Left renal cortex interstitium (tissue), 4 donors: Measurements from ENCODE around the gene REL. TPM values are rescaled to one million over a fixed set of nuclear protein-coding genes. Genes with fewer than 3 reads are reported as not detected.
"Not testable (repeated sequence)": the region's sequence is repeated elsewhere in the genome, so short reads cannot be mapped to it uniquely, and the experiment has no call there.

Experiments
- DNase-seq, 4 donors: peaks; one replicate each; pipeline ENCODE4 v3.0.0-alpha.2; 2013; ENCODE audit warnings: low read depth in 4 of 4, low spot score in 2 of 4, missing footprints in 1 of 4
- polyA plus RNA-seq, 4 donors: library from polyadenylated mRNA; unstranded; fragments of 120-200 nt; gene quantifications; one replicate each; pipeline ENCODE4 v1.2.1, GENCODE V29; 2013; ENCODE audit not compliant: insufficient read length in 4 of 4

The REL gene
- polyA plus RNA-seq, 4 donors: 6.0 to 9.3 (median 8.0) TPM

DNA sequence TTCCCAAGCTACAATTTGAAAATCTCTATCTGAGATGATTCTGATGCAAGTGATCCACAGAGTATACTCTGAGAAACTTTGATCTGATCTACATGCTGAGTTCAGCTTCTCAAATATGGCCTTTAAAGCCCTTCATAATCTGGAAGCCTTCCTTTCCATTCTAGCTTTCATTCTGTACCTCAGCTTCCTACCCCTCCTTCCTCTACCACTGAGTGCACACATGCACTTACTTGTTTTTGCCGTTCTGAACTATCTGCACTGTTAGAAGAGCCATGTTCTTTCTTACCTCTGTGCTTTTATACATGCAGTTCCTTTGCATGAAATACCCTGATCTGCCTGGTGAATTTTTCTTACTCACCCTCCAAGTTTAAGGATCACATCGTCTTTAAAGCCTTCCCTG is 25.0 kb downstream of the REL start:
- DNase-seq: no peak

GRCh38 chr2:60907329-60907728 is 26.0 kb downstream of the REL start:
- no peak for DNase-seq

DNA sequence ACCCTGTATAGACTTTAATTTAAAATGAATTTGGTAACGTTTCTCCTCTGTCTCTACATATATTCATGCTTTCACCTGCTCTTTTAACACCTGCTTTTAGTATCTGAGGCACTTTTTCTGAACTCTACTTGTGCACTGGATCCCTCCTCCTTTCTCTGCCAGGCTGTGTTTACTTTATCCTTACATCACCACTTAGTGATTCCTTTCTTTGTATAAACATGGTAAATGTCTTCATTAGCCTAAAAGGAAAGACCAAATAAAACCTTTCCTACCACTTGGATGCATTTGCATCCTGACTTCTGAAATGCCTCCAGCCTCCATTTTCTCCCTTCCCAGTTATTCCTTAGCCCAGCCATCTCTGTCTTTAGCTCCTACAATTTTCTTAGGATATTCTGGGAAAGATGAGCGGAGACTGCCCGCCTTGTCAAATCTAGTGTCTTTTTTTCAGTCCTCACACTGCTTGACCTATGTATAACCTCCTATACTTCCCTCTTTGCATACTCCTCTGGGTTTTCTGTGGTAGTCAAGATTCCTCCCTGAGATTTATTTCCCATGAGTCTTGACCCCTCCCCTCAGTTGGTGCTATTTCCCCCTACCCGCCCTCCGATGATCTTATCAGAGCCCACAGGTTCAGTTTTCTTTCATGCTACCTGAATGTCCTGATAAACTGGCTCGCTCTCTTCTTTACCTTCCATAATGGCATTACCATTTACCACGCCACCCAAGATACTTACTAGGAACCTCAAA is 44.8 kb downstream of the REL start:
- DNase-seq: no peak

DNA sequence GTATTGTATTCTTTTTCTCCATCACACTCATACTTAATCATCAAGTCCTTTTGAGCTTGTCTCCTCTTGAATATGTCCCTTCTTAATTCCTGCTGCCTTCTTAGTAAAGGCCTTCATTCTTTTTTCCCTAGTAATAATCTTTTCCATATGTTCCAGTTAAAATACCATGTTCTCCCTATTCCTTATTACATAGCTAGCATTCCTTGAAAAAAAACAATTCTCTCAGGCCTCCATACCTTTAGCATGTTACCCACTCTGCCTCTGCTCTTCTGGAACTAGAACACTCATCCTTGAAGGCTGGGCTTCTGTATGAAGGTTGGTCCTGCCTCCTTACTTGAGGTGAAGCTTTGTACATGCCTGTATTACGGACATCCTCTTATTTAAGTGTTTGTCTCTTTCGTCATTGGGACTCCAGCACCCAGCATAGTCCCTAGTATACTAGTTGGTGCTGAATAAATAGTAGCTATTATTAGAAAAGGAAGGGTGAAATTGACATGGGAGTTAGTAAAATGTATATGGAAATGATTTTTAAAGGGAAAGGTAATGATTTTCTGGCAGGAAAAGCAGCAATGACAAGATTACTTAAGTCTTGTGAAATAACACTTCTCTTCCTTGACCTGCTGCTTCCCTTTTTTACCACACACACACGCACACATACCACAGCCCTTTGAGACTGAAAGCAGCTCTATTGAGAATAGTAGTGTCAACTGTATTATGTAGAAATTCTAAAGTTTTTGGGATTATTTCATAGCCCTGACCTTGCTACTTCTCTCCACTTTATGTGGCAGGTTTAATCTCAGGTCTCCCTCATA is 45.6 kb downstream of the REL start:
- no peak for DNase-seq

- DNase-seq: not testable (repeated sequence)
Measured at GRCh38 chr2:60932061-60932460, 50.7 kb downstream of the REL start.

GRCh38 chr2:60932954-60933353 is 51.6 kb downstream of the REL start:
- DNase-seq: no peak

DNA sequence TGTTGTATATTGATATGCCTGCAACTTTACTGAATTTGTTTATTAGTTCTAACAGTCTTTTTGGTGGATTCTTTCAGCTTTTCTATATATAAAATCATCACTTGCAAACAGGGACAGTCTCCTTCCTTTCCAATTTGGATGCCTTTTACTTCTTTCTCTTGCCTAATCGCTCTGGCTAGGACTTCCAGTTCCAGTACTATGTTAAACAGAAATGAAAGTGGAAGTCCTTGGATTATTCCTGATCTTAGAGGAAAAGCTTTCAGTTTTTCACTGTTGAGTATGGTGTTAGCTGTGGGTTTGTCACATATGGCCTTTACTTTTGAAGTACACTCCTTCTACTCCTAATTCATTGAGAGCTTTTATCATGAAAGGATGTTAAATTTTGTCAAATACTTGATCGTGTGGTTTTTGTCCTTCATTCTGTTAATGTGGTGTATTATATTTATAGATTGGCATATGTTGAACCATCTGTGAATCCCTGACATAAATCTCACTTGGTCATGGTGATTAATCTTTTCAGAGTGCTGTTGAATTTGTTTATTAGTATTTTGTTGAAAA is 52.9 kb downstream of the REL start:
- DNase-seq: no peak

DNA sequence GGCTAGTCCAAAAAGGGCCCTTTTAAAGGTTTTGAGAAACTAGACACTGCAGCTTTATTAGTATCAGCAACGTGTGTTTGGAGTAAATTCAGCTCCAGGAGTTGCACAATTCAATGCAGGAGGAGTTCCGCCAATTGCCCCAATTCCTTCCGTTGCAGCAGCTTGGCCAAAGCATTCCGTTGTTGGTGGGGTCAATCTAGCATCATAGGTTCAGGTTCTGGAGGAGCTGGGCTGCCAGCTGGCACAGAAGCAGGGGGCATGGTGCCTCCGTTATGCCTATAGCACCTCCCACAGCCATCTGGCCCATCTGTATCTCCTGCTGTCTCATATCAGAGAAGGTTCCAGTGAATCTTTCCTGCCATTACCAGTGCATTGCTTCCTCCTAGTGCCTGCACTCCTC is 55.4 kb downstream of the REL start:
- DNase-seq: no peak

GRCh38 chr2:60938301-60938700 is 56.9 kb downstream of the REL start:
- no peak for DNase-seq

DNA sequence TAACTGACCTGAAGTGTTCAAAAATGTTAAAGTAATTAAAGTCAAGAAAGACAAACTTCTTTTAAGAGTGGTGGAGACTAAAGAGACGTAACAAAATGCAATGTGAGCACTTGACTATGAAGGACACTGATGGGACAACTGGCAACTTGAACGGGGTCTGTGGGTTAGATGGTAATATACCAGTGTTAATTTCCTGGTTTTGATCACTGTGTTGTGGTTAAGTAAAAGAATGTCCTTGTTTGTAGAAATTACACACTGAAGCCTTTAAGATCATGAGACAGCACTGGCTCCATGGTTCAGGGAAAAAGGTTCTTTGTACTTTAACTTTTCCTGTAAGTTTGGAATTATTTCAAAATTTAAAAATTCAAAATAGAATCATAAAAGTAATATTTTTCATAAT is 58.2 kb downstream of the REL start:
- no peak for DNase-seq

- no peak for DNase-seq
Measured at GRCh38 chr2:60945341-60945740, 64.0 kb downstream of the REL start.

- no peak for DNase-seq
Measured at GRCh38 chr2:60947056-60947455, 65.7 kb downstream of the REL start.

- DNase-seq: no peak
Measured at GRCh38 chr2:60948161-60948560, 66.8 kb downstream of the REL start.

- no peak for DNase-seq
Measured at GRCh38 chr2:60948926-60949579, 67.7 kb downstream of the REL start.

- DNase-seq: no peak
Measured at GRCh38 chr2:60954139-60954538, 72.8 kb downstream of the REL start.

DNA sequence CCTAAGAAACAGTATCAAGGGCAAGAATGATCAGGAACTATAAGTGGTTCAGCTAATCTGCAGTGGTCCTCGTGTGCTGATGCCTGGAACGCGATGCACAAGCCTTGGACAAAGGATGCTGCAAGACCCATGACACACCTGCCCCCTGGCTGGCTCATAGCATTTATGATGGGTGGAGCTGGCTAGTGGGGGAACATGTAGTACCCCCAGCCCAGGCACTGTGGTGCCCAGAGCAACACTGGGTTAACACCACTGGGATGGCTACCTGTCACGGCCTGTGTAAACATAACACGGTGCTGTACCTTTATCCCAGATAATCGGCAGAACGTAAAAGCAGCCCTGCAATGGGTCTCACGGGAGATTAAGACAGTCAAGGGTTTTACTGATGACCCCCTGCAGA is 75.8 kb downstream of the REL start:
- no peak for DNase-seq

DNA sequence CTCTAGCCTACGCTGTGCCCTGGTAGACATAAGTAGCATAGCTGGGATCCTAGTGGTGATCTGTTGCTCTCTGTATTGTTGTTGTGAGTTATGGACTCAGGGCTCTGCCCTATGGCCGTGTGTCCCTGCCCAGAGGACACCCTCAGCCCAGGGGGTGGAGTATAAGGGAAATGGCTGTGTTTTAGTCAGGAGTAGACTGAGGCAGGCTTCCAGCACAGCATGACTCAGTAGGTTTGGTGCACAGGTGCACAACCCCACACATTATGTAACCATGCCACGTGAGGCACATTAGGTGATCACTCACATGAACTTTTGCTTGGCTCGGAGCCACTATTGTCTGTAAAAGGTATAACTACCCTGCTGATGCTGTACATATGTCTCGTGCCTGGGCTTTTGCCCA is 76.3 kb downstream of the REL start:
- no peak for DNase-seq

- DNase-seq: no peak
Measured at GRCh38 chr2:60958361-60958760, 77.0 kb downstream of the REL start.

- no peak for DNase-seq
Measured at GRCh38 chr2:60958800-60959199, 77.4 kb downstream of the REL start.

- no peak for DNase-seq
Measured at GRCh38 chr2:60959501-60959900, 78.1 kb downstream of the REL start.

DNA sequence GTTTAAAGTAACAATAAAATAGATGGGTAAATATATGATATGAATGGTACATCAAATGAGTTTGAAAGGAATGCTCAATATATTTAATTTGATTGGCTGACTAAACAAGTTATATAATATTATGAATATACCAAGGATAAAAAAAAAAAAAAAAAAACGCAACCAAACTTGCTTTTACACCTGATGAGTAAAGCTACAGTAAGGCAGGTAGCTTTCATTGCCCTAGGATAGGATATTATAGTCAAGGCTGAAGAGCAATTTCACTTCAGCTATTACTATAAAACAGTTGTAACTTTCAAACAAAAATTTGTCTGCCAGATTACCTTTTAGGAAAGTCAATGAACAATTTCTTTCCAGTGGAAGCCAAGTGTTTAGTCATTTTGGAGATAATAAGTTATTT is 79.3 kb downstream of the REL start:
- no peak for DNase-seq
